MM.1S (cell line): ENCODE data around the gene PARVB.

Experiments
- DNase-seq: peaks from one replicate; pipeline ENCODE4 v3.0.0-alpha.2; 2015
- H2AFZ ChIP-seq: fragments of 300-600 bp; sonication (generic); 2 replicates; pipeline ENCODE4 v1.6.0; 2016; ENCODE audit warnings: antibody characterized with exemption, low read length
- H3F3A ChIP-seq: fragments of 300-600 bp; sonication (generic); 2 replicates; pipeline ENCODE4 v1.6.1; 2016; ENCODE audit warnings: mild to moderate bottlenecking, antibody characterized with exemption, low read length, moderate library complexity, mixed read lengths; ENCODE audit not compliant: insufficient read depth
- H3K27ac ChIP-seq: fragments of 300-600 bp; sonication (generic); 2 replicates; pipeline ENCODE4 v1.5.1; 2016; ENCODE audit warnings: mild to moderate bottlenecking, low read length
- H3K27me3 ChIP-seq: fragments of 300-600 bp; sonication (generic); replicated peaks from 2 replicates; pipeline ENCODE4 v1.6.0; 2016; ENCODE audit warnings: low read length; ENCODE audit not compliant: insufficient read depth
- H3K36me3 ChIP-seq: fragments of 300-600 bp; sonication (generic); replicated peaks from 2 replicates; pipeline ENCODE4 v1.6.1; 2016; ENCODE audit warnings: mild to moderate bottlenecking, low read length, mixed read lengths; ENCODE audit not compliant: insufficient read depth
- H3K4me1 ChIP-seq: fragments of 300-600 bp; sonication (generic); 2 replicates; pipeline ENCODE4 v1.6.1; 2016; ENCODE audit warnings: low read length, mixed read lengths
- H3K4me2 ChIP-seq: fragments of 300-600 bp; sonication (generic); 2 replicates; pipeline ENCODE4 v1.6.0; 2016; ENCODE audit warnings: low read depth, low read length
- H3K4me3 ChIP-seq: fragments of 300-600 bp; sonication (generic); 2 replicates; pipeline ENCODE4 v1.5.1; 2016; ENCODE audit warnings: low read length, mixed read lengths
- H3K79me2 ChIP-seq: fragments of 300-600 bp; sonication (generic); 2 replicates; pipeline ENCODE4 v1.6.1; 2016; ENCODE audit warnings: mixed run types, low read length, mixed read lengths
- H3K9ac ChIP-seq: fragments of 300-600 bp; sonication (generic); 2 replicates; pipeline ENCODE4 v1.6.1; 2016; ENCODE audit warnings: low read length, mixed read lengths
- H3K9me2 ChIP-seq: fragments of 300-600 bp; sonication (generic); replicated peaks from 2 replicates; pipeline ENCODE4 v1.6.1; 2016; ENCODE audit warnings: mild to moderate bottlenecking, low read length, mixed read lengths; ENCODE audit not compliant: insufficient read depth
- H3K9me3 ChIP-seq: fragments of 300-600 bp; sonication (generic); replicated peaks from 2 replicates; pipeline ENCODE4 v1.6.1; 2016; ENCODE audit warnings: mild to moderate bottlenecking, low read length, mixed read lengths; ENCODE audit not compliant: insufficient read depth
- H4K20me1 ChIP-seq: fragments of 300-600 bp; sonication (generic); 2 replicates; pipeline ENCODE4 v1.6.1; 2016; ENCODE audit warnings: mild to moderate bottlenecking, low read length, moderate library complexity, mixed read lengths; ENCODE audit not compliant: insufficient read depth
- EZH2 ChIP-seq: fragments of 300-600 bp; sonication (generic); optimal IDR thresholded peaks from 2 replicates; pipeline ENCODE3; 2017; ENCODE audit warnings: low read depth, mild to moderate bottlenecking, antibody characterized with exemption, low read length, mixed read lengths
- EZH2phosphoT487 ChIP-seq: fragments of 300-600 bp; sonication (generic); IDR thresholded peaks from 2 replicates; pipeline ENCODE4 v1.6.1; 2018; ENCODE audit warnings: antibody characterized with exemption, low read length
- TF ChIP-seq, protein P1 (sequence below): fragments of 300-600 bp; sonication (generic); IDR thresholded peaks from 2 replicates; pipeline ENCODE4 v1.5.1; 2016; ENCODE audit warnings: antibody characterized with exemption, low read length, mixed read lengths

PARVB gene

DNA sequence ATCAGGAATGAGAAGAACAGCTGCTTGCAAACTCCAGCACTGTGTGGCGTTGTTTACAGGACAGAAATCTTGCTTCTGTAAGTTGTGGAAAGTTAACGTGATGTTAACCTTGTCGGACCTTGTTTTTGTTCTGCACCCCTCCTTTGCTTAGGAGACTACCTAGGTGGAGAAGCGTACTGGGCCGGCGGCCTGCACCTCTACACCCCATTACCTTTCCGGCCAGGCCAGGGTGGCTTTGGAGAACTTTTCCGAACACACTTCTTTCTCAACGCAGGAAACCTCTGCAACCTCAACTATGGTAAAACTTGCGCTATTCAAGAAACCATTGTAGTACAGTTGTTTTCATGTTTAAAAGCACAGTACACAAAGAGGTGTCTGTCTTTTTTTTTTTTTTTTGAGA, 35.1 kb upstream of the PARVB start:
- Histone ChIP-seq H3F3A (no peaks in the 10 kb centered on the region), H3K9ac (no peak overlapping the region), H3K36me3 (no peaks in the 10 kb centered on the region), H3K9me2 (no peaks in the 10 kb centered on the region), H3K4me1 (no peaks in the 10 kb centered on the region), H4K20me1 (no peaks in the 10 kb centered on the region), H3K27me3 (no peaks in the 10 kb centered on the region), H3K4me2 (no peak overlapping the region), H2AFZ (no peak overlapping the region), H3K79me2 (no peaks in the 10 kb centered on the region), H3K4me3 (no peak overlapping the region), H3K27ac (no peak overlapping the region), H3K9me3 (no peaks in the 10 kb centered on the region)
- DNase-seq: no peak
- no peak for TF ChIP-seq EZH2
- TF ChIP-seq EZH2phosphoT487: no peak
- TF ChIP-seq, protein P1, sequence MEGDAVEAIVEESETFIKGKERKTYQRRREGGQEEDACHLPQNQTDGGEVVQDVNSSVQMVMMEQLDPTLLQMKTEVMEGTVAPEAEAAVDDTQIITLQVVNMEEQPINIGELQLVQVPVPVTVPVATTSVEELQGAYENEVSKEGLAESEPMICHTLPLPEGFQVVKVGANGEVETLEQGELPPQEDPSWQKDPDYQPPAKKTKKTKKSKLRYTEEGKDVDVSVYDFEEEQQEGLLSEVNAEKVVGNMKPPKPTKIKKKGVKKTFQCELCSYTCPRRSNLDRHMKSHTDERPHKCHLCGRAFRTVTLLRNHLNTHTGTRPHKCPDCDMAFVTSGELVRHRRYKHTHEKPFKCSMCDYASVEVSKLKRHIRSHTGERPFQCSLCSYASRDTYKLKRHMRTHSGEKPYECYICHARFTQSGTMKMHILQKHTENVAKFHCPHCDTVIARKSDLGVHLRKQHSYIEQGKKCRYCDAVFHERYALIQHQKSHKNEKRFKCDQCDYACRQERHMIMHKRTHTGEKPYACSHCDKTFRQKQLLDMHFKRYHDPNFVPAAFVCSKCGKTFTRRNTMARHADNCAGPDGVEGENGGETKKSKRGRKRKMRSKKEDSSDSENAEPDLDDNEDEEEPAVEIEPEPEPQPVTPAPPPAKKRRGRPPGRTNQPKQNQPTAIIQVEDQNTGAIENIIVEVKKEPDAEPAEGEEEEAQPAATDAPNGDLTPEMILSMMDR: no peak

DNA sequence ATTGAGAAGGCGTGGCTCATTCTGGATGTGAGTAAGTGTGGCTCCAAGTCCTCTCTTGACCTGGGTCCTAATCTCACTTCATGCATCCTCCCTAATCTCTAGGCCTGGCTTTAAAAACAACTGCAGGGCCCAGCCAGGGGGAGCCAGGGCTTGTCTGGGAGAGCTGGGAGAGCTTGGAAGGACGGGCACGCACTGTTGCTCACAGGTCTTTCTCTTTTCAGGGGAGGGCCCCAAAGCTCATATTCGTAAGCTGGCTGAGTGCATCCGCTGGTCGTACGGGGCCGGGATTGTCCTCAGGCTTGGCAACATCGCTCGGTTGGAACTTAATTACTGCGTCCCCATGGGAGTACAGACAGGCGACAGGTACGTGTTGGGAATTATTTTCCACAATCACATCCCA, 34.1 kb upstream of the PARVB start:
- H3K27me3 ChIP-seq: no peaks in the 10 kb centered on the region
- TF ChIP-seq EZH2: no peak
- TF ChIP-seq, protein P1: no peak
- no peak for TF ChIP-seq EZH2phosphoT487
- H3K4me3 ChIP-seq: no peak overlapping the region
- H3F3A ChIP-seq: no peaks in the 10 kb centered on the region
- no peaks in the 10 kb centered on the region for H3K9me3 ChIP-seq
- no peak overlapping the region for H3K4me2 ChIP-seq
- no peak overlapping the region for H3K27ac ChIP-seq
- no peaks in the 10 kb centered on the region for H3K79me2 ChIP-seq
- no peaks in the 10 kb centered on the region for H3K4me1 ChIP-seq
- DNase-seq: no peak
- no peaks in the 10 kb centered on the region for H4K20me1 ChIP-seq
- H2AFZ ChIP-seq: no peak overlapping the region
- H3K36me3 ChIP-seq: no peaks in the 10 kb centered on the region
- H3K9me2 ChIP-seq: no peaks in the 10 kb centered on the region
- H3K9ac ChIP-seq: no peak overlapping the region

DNA sequence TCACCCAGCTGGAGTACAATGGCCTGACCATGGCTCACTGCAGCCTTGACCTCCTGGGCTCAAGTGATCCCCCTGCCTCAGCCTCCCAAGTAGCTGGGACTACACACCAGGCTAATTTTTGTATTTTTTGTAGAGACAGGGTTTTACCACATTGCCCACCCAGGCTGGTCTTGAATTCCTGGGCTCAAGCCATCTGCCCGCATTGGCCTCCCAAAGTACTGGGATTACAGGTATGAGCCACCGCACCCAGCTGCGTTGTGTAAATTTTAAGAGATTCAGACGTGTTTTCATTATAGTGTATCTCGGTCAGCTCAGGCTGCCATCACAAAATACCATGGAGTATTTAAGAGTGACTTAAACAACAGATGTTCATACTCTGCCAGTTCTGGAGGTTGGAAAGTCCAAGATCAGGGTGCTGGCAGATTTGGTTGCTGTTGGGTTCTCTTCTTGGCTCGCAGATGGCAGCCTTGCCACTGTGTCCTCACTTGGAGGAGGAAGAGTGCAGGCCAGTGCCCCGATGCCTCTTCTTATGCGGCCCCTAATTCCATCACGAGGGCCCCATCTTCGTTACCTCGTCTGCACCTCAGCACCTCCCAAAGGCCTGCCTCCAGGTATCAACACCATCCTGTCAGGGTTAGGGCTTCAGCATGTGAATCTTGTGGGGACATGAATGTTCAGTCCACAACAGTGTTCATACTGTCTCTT, 32.6 kb upstream of the PARVB start:
- Histone ChIP-seq H3K27ac (no peak overlapping the region), H3K79me2 (no peaks in the 10 kb centered on the region), H3K27me3 (no peaks in the 10 kb centered on the region), H4K20me1 (no peaks in the 10 kb centered on the region), H3K4me3 (no peak overlapping the region), H3K4me1 (no peaks in the 10 kb centered on the region), H3K4me2 (no peak overlapping the region), H2AFZ (no peak overlapping the region), H3K9me3 (no peaks in the 10 kb centered on the region), H3K36me3 (no peaks in the 10 kb centered on the region), H3F3A (no peaks in the 10 kb centered on the region), H3K9ac (no peak overlapping the region), H3K9me2 (no peaks in the 10 kb centered on the region)
- no peak for DNase-seq
- TF ChIP-seq EZH2phosphoT487: no peak
- no peak for TF ChIP-seq EZH2
- TF ChIP-seq, protein P1: no peak
